Astrocyte (in vitro differentiated cells and primary cell): ENCODE data around the gene RPL18.

Source experiments
- EZH2 ChIP-seq: IDR thresholded peaks from 2 replicates; pipeline ENCODE4 v1.6.1; 2012; ENCODE audit warnings: mild to moderate bottlenecking, low read length, inconsistent platforms; ENCODE audit not compliant: insufficient read depth
- TF ChIP-seq, protein P1 (sequence below): IDR thresholded peaks from 2 replicates; pipeline ENCODE4 v1.5.1; 2011; ENCODE audit warnings: low read depth, mild to moderate bottlenecking, inconsistent platforms, low read length, moderate library complexity; ENCODE audit not compliant: insufficient read depth

GRCh38 chr19:48633148-48634035 lies 14.4 kb upstream of the RPL18 start:
- TF ChIP-seq, protein P1, sequence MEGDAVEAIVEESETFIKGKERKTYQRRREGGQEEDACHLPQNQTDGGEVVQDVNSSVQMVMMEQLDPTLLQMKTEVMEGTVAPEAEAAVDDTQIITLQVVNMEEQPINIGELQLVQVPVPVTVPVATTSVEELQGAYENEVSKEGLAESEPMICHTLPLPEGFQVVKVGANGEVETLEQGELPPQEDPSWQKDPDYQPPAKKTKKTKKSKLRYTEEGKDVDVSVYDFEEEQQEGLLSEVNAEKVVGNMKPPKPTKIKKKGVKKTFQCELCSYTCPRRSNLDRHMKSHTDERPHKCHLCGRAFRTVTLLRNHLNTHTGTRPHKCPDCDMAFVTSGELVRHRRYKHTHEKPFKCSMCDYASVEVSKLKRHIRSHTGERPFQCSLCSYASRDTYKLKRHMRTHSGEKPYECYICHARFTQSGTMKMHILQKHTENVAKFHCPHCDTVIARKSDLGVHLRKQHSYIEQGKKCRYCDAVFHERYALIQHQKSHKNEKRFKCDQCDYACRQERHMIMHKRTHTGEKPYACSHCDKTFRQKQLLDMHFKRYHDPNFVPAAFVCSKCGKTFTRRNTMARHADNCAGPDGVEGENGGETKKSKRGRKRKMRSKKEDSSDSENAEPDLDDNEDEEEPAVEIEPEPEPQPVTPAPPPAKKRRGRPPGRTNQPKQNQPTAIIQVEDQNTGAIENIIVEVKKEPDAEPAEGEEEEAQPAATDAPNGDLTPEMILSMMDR = no peak
- no peak for TF ChIP-seq EZH2
